Right kidney (tissue), 9 donors: Measurements from ENCODE around the gene GPC2.
"Not testable (repeated sequence)": the region's sequence is repeated elsewhere in the genome, so short reads cannot be mapped to it uniquely, and the experiment has no call there.

Experiments used
- DNase-seq: peaks from one replicate; pipeline ENCODE4 v3.0.0-alpha.2; 2016
- long read RNA-seq, 8 donors: transcript quantifications; one replicate each; lab custom pipeline, GENCODE V29; 2026

The GPC2 gene, protein sequence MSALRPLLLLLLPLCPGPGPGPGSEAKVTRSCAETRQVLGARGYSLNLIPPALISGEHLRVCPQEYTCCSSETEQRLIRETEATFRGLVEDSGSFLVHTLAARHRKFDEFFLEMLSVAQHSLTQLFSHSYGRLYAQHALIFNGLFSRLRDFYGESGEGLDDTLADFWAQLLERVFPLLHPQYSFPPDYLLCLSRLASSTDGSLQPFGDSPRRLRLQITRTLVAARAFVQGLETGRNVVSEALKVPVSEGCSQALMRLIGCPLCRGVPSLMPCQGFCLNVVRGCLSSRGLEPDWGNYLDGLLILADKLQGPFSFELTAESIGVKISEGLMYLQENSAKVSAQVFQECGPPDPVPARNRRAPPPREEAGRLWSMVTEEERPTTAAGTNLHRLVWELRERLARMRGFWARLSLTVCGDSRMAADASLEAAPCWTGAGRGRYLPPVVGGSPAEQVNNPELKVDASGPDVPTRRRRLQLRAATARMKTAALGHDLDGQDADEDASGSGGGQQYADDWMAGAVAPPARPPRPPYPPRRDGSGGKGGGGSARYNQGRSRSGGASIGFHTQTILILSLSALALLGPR
- long read RNA-seq, donor 1, partial matches to known transcripts, result 0 of 1 reads
- long read RNA-seq, donor 1, other reads (novel, unspliced or antisense), result 0 of 1 reads
- long read RNA-seq, donor 2, partial matches to known transcripts, result 0 of 1 reads
- long read RNA-seq, donor 2, other reads (novel, unspliced or antisense), result 0 of 1 reads
- long read RNA-seq, donor 3, partial matches to known transcripts, result 0 of 1 reads
- long read RNA-seq, donor 3, other reads (novel, unspliced or antisense), result 0 of 1 reads
- long read RNA-seq, donor 4, partial matches to known transcripts, result 0 of 1 reads
- long read RNA-seq, donor 4, other reads (novel, unspliced or antisense), result 0 of 1 reads
- long read RNA-seq, donor 5, partial matches to known transcripts, result 0 of 3 reads
- long read RNA-seq, donor 5, other reads (novel, unspliced or antisense), result 0 of 3 reads
- long read RNA-seq, donor 6, partial matches to known transcripts, result 0 of 1 reads
- long read RNA-seq, donor 6, other reads (novel, unspliced or antisense), result 0 of 1 reads
- long read RNA-seq, donor 7, partial matches to known transcripts, result 0 of 4 reads
- long read RNA-seq, donor 7, other reads (novel, unspliced or antisense), result 0 of 4 reads
- long read RNA-seq, donor 8, result 0 reads

DNA sequence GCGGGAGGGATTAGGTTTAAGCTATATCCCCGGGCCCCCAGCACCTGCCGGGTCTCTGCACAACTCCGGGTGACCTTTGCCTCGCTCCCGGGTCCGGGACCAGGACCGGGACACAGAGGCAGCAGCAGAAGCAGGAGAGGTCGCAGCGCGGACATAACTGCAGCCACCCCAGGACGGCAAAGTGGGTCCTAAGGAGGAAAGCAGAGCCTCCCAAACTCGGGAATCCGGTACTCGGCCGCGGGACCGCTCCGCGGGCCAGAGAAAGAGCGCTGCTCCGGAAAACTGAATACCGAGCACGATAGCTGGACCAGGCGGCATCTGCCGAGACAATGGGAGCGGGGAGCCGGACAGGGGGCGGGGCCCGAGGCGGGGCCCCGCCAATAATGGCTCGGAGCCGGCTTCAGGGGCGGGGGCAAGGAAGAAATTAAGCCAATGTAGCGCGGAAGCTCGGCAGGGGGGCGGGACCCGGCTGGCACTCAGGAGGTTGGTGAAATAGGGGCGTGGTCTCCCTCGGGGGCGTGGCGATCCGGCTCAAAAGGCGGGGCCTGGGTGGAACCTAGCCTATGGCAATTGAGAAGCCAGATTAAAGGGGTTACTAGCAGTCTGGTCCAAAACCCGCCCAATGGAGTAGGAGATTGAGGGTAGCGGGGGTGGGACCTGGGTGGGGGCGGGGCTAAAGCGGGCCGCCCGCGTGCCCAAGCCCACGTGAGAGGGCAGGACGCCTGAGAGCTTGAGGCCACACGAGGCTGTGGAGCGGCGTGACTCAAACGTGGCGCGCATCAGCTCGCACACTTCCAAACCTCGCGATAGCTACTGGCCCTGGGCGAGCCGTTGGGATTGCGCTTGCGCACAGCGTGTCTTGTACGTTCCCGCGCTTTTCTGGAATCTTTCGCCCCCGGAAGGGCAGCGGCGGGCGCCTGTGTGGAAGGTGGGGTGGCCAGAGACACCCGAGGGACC lies at the start of gene GPC2, which contains the start of gene STAG3:
Gene GPC2 (minus strand): TSS at position 337 of the 957 bp plus-strand sequence. CDS start 182 bp downstream, at position 155.
Gene STAG3 (plus strand): TSS at position 874 of the 957 bp plus-strand sequence. CDS start 2,639 bp downstream, outside the sequence.
- DNase-seq, result peak; percentile 90

DNA sequence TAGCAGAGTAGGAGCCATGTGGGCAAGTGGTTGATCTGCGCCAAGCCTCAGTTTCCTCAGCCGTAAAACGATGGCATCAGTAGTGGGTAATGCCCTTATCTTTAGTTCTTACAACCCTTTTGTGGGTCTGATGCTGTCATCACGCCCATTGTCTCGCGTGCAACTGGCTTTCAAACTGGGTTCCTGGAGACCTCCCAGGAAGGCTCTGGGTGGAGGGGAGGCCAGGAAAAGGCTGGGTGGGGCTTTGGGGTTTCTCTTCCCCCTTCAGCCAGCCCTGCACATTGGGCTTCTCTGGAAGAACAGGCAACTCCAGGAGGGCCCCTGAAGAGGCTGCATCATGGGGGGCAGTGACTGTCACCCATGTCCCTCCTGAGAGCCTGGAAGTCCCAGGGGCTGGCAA lies 47.7 kb upstream of the GPC2 start:
- DNase-seq, result not testable (repeated sequence)

DNA sequence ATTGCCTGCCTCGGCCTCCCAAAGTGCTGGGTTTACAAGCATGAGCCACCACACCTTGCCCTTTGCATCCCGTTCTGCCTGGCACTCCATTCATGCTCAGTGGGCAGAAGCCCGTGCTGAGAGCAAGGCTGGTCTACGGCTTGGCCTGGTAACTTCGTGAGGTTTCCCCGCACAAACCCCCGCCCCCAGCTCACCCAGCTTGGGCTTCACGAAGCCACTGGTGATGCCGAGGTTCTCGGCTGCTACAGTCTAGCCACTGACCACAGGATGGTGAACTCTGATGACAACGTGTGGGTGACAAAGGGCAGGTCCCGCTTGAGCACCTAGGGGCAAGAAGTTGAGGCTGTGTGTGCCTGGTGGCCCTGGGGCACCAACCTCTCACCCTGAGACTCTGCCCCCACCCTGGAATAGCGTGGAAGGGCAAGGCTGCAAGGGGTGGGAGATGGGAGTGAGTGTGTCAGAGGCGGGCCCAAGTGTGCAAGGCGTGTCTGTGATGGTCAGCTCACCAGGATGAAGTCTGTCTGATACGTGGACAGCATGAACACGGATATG lies 46.3 kb upstream of the GPC2 start:
- DNase-seq, result not testable (repeated sequence)

DNA sequence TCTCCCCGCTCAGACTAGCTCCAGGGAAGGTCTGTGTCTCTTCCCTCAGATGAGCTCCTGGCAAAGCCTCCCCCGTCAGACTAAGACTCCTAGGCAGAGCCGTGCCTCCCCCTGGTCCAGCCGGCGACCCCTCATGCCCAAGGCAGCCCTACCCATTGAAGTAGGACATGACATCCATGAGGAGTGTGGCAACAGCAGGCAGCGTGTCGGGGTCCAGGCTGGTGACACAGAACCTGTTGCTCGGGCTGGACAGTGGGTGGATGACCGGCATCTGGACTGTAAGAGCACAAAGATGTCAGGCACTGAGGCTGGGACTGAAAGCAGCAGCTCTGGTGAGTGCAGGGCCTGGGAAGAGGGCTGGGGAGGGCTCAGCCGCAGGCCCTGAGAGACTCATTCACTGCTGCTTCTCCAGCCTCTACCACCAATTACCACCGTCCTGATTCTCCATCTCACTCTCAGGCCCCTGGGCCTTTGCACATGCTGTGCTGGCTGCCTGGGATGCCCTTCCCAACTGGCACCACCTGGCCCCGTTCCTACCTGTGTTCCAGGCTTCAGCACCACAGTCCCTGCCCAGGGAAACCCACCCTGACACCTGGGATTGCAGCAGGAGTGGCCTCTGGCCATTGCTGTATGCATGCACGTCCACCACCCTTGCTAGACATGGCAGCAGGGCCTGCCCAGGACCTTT lies 45.4 kb upstream of the GPC2 start:
- no peak for DNase-seq

DNA sequence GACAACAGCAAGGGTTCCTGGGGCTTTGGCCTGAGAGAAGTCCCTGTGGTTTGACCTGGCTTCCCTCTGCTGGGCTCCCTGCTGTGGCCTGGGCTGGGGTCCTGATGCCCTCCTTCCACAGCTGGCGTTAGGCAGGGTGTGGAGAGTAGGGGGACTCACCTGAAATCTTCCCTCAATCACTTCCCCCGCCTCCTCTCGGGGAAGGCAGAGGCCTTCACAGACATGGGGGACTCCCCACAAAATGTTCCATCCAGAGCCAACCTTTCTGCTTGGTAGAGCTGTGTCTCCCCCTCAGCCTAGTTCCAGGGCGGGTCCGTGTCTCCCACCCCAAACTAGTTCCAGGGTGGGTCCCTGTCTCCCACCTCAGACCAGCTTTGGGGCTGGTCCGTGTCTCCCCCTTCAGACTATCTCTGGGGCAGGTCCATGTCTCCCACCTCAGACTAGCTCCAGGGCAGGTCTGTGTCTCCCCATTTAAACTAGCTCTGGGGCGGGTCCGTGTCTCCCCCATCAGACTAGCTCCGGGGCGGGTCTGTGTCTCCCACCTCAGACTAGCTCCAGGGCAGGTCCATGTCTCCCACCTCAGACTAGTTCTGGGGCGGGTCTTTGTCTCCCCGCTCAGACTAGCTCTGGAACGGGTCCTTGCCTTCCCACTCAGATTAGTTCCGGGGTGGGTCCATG lies 44.7 kb upstream of the GPC2 start:
- no peak for DNase-seq

DNA sequence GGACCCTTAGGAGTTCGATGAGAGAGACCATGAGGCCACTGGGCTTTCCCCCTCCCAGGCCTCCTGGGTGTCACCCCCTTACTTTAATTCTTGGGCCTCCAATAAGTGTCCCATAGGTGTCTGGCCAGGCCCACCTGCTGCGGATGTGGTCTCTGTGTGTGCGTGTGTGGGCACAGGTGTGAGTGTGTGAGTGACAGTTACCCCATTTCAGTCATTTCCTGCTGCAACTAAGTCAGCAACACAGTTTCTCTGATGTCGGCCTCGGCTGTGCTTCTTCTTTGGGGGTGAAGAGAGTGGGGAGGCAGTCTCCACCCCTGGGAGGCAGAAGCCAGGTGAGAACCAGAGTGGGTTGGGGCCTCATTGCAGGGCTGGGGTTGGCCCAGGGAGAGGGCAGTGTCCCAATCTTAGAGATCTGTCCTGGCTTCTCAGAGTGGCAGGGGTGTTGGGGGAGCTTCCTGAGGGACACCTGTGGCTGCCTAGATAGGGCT lies 44.1 kb upstream of the GPC2 start:
- DNase-seq, result no peak

DNA sequence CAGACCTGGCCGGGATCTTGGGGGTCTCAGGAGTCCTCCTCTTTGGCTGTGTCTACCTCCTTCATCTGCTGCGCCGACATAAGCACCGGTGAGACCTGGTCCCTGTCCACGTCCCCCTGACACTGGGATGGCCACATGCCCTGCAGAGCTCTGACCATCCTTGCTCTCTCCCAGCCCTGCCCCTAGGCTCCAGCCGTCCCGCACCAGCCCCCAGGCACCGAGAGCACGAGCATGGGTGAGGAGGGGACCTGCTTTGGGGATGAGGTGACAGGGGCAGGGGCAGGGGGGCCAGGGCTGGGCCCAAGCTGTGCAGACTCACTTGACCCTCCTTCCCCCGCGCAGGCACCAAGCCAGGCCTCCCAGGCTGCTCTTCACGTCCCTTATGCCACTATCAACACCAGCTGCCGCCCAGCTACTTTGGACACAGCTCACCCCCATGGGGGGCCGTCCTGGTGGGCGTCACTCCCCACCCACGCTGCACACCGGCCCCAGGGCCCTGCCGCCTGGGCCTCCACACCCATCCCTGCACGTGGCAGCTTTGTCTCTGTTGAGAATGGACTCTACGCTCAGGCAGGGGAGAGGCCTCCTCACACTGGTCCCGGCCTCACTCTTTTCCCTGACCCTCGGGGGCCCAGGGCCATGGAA lies 43.5 kb upstream of the GPC2 start:
- DNase-seq, result no peak

DNA sequence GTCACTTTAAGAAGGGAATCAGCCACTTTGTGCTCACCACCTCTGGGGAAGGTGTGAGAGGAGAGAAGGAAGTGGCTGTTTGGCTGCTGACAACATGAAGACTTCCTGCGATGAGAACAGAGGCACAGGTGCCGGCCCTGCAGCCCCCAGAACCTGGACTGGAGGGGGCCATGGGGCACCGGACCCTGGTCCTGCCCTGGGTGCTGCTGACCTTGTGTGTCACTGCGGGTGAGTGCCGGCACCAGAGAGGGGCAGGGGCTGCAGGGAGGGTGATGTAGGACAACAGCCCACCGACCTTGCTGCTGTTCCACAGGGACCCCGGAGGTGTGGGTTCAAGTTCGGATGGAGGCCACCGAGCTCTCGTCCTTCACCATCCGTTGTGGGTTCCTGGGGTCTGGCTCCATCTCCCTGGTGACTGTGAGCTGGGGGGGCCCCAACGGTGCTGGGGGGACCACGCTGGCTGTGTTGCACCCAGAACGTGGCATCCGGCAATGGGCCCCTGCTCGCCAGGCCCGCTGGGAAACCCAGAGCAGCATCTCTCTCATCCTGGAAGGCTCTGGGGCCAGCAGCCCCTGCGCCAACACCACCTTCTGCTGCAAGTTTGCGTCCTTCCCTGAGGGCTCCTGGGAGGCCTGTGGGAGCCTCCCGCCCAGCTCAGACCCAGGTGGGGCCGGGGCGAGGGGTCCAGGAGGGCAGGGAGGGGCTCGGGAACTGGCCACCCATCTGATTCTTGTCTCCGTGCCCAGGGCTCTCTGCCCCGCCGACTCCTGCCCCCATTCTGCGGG lies 42.8 kb upstream of the GPC2 start, which contains the start of gene PVRIG:
Gene PVRIG (plus strand): TSS at position 149 of the 785 bp plus-strand sequence. CDS start 22 bp downstream, at position 171.
- not testable (repeated sequence) for DNase-seq

DNA sequence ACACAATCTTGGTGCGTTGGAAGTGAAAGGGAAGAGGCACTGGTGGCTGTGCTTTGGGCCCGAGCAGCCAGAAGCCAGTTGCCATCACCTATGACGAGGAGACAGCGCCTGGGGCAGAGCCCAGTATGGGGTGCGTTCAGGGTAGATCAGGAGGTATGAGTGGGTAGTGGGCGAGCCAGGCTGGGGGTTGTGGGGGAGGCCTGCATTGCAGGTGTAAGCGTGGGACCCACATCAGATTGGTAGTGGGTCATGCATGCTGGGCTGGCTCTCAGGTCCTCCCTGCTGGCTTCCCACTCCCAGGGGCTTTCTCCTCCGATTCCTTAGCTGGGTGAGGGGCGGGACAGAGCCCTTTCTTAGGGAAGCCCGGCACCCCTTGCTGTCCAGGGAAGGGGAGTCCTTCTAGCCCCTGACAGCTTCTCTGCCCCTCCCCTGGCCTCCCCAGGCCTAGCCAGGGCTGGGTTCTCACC lies 42.1 kb upstream of the GPC2 start:
- DNase-seq, result no peak

DNA sequence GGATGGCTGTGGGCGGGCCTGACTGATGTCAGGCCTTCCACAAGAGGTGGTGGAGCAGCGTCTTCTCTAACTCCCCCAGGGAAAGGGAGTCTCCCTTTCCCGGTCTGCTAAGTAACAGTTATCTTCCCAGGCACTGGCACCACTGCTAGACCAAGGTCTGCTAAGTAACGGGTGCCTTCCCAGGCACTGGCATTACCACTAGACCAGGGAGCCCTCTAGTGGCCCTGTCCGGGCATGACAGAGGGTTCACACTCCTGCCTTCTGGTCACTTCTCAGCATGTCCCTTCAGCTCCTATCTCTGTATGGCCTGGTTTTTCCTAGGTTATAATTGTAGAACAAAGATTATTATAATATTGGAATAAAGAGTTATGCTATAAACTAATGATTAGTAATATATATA lies 40.8 kb upstream of the GPC2 start:
- DNase-seq, result not testable (repeated sequence)

DNA sequence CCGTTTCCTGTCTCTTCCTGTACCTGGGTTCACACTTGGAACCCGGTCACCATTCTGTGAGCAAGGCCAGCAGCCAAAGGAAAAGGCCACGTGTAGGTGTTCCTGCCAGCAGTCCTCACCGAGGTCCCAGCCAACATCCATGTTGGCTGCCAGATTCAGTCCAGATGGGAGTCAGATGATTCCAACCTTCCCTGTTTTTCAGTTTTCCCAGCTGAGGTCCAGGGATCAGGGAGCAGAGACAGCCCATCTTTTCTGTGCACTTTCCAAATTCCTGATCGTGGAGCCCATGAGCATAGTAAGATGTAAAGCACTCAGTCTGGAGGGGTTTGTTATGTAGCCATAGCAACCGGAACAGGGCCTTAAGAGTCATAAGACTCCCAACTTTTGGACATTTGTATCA lies 38.7 kb upstream of the GPC2 start:
- no peak for DNase-seq

DNA sequence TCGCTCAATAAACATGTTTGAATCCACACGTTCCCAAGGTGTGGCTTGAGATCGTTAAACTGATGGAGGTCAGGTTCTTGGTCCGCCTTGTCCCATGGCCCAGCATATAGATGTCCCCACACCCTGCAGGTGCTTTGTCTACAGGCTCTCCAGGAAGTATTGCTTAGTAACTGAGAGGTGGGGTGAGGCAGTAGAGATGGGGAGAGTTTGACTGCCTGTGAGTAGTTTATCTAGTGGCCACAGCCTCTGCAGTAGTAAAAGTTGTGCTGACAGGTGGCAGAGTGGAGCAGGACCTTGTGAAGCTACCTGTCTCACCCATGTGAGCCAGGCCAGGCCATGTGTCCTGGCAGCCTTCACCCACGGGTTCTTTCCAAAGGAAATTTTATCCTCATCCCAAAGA lies 37.2 kb upstream of the GPC2 start:
- not testable (repeated sequence) for DNase-seq

DNA sequence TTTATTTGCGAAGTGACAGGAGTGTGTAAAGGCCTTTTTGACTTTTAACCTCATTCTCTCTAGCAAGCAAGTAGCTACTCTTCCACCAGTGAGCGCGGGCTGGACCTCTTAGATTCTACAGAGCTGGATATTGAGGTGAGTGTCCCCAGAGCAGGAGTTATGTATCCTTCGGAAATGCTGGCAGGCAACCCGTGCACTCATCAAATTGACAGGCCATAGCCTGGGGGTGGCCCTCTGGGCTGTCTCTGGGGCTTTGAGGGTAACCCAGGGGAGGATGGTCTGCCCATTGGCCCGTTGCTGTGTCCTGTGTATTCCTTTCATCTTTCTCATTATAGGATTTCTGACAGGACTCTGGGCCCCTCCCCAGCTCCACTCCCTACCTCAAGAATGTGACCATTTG lies 36.5 kb upstream of the GPC2 start:
- no peak for DNase-seq

DNA sequence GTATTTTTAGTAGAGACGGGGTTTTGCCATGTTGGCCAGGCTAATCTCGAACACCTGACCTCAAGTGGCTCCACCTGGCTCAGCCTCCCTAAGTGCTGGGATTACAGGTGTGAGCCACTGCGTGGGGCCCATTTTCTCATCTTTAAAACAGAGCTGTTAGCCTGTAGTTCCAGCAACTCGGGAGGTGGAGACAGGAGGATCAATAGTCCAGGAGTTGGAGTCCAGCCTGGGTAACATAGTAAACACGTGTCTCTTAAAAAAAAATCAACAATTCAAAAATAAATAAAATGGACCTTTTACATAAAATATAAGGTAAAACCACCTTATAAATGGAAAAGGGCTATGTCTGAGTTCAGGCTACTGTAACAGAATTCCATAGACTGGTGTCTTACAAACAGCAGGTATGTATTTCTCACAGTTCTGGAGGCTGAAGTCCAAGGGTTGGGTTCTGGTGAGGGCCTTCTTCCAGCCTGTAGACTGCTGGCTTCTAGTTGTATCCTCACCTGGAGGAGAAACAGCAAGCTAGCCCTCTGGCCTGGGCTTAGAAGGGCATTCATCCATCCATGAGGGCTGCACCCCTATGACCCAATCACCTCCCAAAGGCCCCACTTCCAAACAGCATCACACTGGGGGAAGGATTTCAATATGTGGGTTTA lies 35.6 kb upstream of the GPC2 start:
- no peak for DNase-seq

DNA sequence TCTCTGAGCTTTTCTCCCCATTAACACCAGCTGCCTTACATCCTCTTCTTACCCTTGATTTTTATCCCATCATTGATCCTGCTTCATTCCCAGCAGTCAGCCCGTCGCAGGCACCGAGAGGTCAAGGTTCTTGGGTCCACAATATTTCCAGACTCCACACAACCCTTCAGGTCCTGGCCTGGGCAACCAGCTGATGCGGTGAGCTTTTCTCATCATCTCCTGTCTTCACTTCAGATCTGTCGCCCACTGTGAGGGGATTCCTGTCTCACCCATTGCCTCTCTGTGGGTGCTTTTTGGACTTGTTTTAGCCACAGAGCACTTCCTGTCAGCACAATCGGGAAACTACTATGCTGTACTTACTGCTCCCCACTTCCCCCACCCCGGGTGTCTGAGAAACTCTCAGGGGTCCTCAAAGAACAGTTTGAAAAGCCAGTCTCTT lies 34.2 kb upstream of the GPC2 start:
- DNase-seq, result no peak

DNA sequence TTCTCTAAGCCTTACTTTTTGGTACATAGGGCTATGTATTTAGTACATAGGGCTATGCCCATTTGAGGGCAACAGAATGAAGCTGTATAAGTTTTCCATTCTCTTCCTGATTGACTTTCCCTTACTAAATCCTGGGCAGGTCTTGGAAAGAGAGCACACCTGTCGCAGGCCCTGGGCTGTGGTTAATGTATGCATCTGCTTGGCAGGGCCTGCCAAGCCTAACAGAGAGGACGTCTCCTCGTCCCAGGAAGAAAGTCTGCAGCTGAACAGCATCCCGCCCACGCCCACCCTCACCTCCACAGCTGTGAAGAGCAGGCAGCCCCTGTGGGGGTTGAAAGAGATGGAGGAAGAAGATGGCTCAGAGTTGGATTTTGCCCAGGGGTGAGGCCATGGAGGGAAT lies 33.6 kb upstream of the GPC2 start:
- DNase-seq, result no peak

DNA sequence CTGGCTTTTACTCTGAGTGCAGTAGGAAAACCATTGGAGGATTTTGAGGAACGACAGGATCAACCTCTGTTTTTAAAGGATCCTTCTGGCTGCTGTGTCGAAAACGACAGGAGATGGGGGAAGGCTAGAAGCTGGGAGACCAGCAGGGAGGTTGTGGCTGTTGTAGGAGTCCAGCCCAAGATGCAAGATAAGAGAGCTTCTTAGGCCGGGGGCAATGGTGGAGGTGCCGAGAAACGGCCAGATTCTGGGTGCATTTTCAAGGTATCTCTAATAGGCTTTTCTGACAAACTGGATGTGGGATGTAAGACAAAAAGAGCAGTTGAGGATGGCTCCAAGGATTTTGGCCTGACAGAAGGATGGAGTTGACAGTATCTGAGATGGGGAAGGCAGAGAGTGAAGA lies 32.3 kb upstream of the GPC2 start:
- DNase-seq, result no peak
